HepG2 (cell line): ENCODE data around the gene AUTS2. TPM values are rescaled to one million over a fixed set of nuclear protein-coding genes. Genes with fewer than 3 reads are reported as not detected.

Experiments
- BCL6 ChIP-seq: IDR thresholded peaks from 2 replicates; pipeline ENCODE4 v1.6.1; 2016; ENCODE audit warnings: missing genetic modification reagents, missing compliant biosample characterization
- CEBPG ChIP-seq: IDR thresholded peaks from 2 replicates; pipeline ENCODE4 v1.6.1; 2016
- EP300 ChIP-seq, 3 experiments: sonication (generic) in 1 of 3; formaldehyde crosslinking in 1 of 3; IDR thresholded peaks; 2 replicates each; pipeline versions ENCODE4 v1.5.1 to v1.6.1; 2011 to 2020; ENCODE audit warnings: low read depth in 2 of 3, low read length in 2 of 3, borderline replicate concordance in 1 of 3, improper control_type of control experiment in 1 of 3, mild to moderate bottlenecking in 1 of 3, missing genetic modification reagents in 1 of 3, moderate library complexity in 1 of 3
- FLYWCH1 ChIP-seq: sonication (generic); formaldehyde crosslinking; IDR thresholded peaks from 2 replicates; pipeline ENCODE4 v1.8.1; 2023; ENCODE audit warnings: mild to moderate bottlenecking, missing genetic modification reagents
- KDM2A ChIP-seq: sonication (generic); formaldehyde crosslinking; IDR thresholded peaks from 2 replicates; pipeline ENCODE4 v1.4.0; 2020; ENCODE audit warnings: low read depth, missing genetic modification reagents, borderline replicate concordance
- SRY ChIP-seq: sonication (generic); formaldehyde crosslinking; IDR thresholded peaks from 2 replicates; pipeline ENCODE4 v1.8.0; 2022; ENCODE audit warnings: mild to moderate bottlenecking, missing genetic modification reagents
- TBX2 ChIP-seq: sonication (generic); formaldehyde crosslinking; IDR thresholded peaks from 2 replicates; pipeline ENCODE4 v1.5.0; 2020; ENCODE audit warnings: missing genetic modification reagents, mild to moderate bottlenecking, borderline replicate concordance
- ZBTB3 ChIP-seq: sonication (generic); formaldehyde crosslinking; IDR thresholded peaks from 2 replicates; pipeline ENCODE4 v1.4.0; 2020; ENCODE audit warnings: low read depth, mild to moderate bottlenecking, moderate library complexity, missing genetic modification reagents, borderline replicate concordance
- ZMAT3 ChIP-seq: sonication (generic); formaldehyde crosslinking; conservative IDR thresholded peaks from 2 replicates; pipeline ENCODE4 v1.7.0; 2021; ENCODE audit warnings: missing genetic modification reagents
- ZNF160 ChIP-seq: sonication (generic); formaldehyde crosslinking; IDR thresholded peaks from 2 replicates; pipeline ENCODE4 v1.8.0; 2022; ENCODE audit warnings: mild to moderate bottlenecking, inconsistent platforms, missing genetic modification reagents
- ZNF234 ChIP-seq: sonication (generic); formaldehyde crosslinking; conservative IDR thresholded peaks from 2 replicates; pipeline ENCODE4 v1.5.1; 2020; ENCODE audit warnings: mild to moderate bottlenecking, missing genetic modification reagents
- ZNF331 ChIP-seq: sonication (generic); formaldehyde crosslinking; IDR thresholded peaks from 2 replicates; pipeline ENCODE4 v1.4.0; 2020; ENCODE audit warnings: missing genetic modification reagents
- ZNF607 ChIP-seq: sonication (generic); formaldehyde crosslinking; IDR thresholded peaks from 2 replicates; pipeline ENCODE4 v1.5.1; 2020; ENCODE audit warnings: missing genetic modification reagents, mild to moderate bottlenecking, borderline replicate concordance
- ZNF776 ChIP-seq: sonication (generic); formaldehyde crosslinking; IDR thresholded peaks from 2 replicates; pipeline ENCODE4 v1.4.0; 2020; ENCODE audit warnings: mild to moderate bottlenecking, missing genetic modification reagents
- polyA plus RNA-seq, 8 experiments: library from polyadenylated mRNA; depleted of rRNA in 3 of 8; stranded (reverse) in 7 of 8; unstranded in 1 of 8; fragments of >200 nt; fragmentation: Illumina TruSeq in 4 of 8; extraction: Trizol in 4 of 8; gene quantifications; 2 replicates each; pipeline versions ENCODE4 v1.2.1 to v1.2.3, GENCODE V29; 2011 to 2016; ENCODE audit warnings: low read depth in 4 of 8, missing spikeins in 1 of 8, mixed read lengths in 1 of 8; ENCODE audit not compliant: insufficient read depth in 1 of 8
- total RNA-seq, 5 experiments: library from RNA; depleted of rRNA; stranded (reverse); fragments of >200 nt; fragmentation: Illumina TruSeq; extraction: Trizol; gene quantifications; 2 replicates each; pipeline ENCODE4 v1.2.3, GENCODE V29; 2016; ENCODE audit warnings: low read depth in 1 of 5
- TF ChIP-seq, protein P1 (sequence below): sonication (generic); formaldehyde crosslinking; IDR thresholded peaks from 2 replicates; pipeline ENCODE4 v1.5.1; 2020; ENCODE audit warnings: missing genetic modification reagents, mild to moderate bottlenecking, borderline replicate concordance
- TF ChIP-seq, protein P2 (sequence below): sonication (generic); formaldehyde crosslinking; conservative IDR thresholded peaks from 2 replicates; pipeline ENCODE4 v1.4.0; 2020; ENCODE audit warnings: mild to moderate bottlenecking, missing genetic modification reagents, moderate library complexity
- TF ChIP-seq, protein P3 (sequence below): IDR thresholded peaks from 2 replicates; pipeline ENCODE4 v1.6.1; 2016; ENCODE audit warnings: mild to moderate bottlenecking
- TF ChIP-seq, protein P4 (sequence below): sonication (generic); formaldehyde crosslinking; conservative IDR thresholded peaks from 2 replicates; pipeline ENCODE4 v1.4.0; 2020; ENCODE audit warnings: missing genetic modification reagents
- TF ChIP-seq, protein P5 (sequence below): sonication (generic); formaldehyde crosslinking; conservative IDR thresholded peaks from 2 replicates; pipeline ENCODE4 v1.8.1; 2023; ENCODE audit warnings: missing genetic modification reagents
- TF ChIP-seq, protein P6 (sequence below): IDR thresholded peaks from 2 replicates; pipeline ENCODE4 v1.6.1; 2018; ENCODE audit warnings: missing genetic modification reagents, mild to moderate bottlenecking, missing compliant biosample characterization

AUTS2 gene
- total and polyA plus RNA-seq, 2 of the 13 experiments (the other 11 are each of a cell fraction or from before 2014, with no cell fraction given): 0.38 TPM; not detected in 1

DNA sequence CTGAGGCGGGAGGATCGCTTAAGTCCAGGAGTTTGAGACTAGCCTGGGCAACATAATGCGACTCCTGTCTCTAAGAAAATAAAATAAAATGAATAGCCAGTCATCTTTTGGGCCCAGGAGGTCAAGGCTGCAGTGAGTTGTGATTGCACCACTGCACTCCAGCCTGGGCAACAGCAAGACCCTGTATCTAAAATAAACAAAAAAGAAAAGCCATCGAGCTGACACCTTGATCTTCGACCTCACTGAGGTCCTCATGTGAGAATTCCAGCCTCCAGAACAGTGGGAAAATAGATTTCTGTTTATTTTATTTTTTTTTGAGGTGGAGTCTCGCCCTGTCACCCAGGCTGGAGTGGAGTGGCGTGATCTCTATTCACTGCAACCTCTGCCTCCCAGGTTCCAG, 1232.2 kb downstream of the AUTS2 start (continued):
- TF ChIP-seq ZNF607 (no peak), ZMAT3 (no peak), CEBPG (CRISPR knock-in tag) (peak; percentile 56), TBX2 (peak; percentile 47; the same call in 1 of the 2 replicates), EP300 (IDR thresholded peaks at IDR 0.05; ENCODE audit: low read depth in 2 of 2, low read length in 2 of 2) (peak in 1 of 2 experiments; percentile 66; a peak in 1 of 4 replicates), EP300 (CRISPR knock-in tag; IDR thresholded peaks at IDR 0.05; ENCODE audit: borderline replicate concordance) (peak; percentile 9; the same call in 1 of the 2 replicates), ZBTB3 (0 out of 2 replicates have a peak, but pooled peaks have one; percentile 54), ZNF331 (CRISPR knock-in tag) (peak; percentile 32; the same call in 1 of the 2 replicates), ZNF776 (CRISPR knock-in tag) (no peak), FLYWCH1 (CRISPR knock-in tag) (no peak), ZNF160 (CRISPR knock-in tag) (no peak), ZNF234 (CRISPR knock-in tag) (no peak), SRY (no peak), KDM2A (CRISPR knock-in tag) (no peak), BCL6 (CRISPR knock-in tag) (peak; percentile 72)
- TF ChIP-seq, protein P1, sequence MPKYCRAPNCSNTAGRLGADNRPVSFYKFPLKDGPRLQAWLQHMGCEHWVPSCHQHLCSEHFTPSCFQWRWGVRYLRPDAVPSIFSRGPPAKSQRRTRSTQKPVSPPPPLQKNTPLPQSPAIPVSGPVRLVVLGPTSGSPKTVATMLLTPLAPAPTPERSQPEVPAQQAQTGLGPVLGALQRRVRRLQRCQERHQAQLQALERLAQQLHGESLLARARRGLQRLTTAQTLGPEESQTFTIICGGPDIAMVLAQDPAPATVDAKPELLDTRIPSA (CRISPR knock-in tag): no peak
- TF ChIP-seq, protein P2, sequence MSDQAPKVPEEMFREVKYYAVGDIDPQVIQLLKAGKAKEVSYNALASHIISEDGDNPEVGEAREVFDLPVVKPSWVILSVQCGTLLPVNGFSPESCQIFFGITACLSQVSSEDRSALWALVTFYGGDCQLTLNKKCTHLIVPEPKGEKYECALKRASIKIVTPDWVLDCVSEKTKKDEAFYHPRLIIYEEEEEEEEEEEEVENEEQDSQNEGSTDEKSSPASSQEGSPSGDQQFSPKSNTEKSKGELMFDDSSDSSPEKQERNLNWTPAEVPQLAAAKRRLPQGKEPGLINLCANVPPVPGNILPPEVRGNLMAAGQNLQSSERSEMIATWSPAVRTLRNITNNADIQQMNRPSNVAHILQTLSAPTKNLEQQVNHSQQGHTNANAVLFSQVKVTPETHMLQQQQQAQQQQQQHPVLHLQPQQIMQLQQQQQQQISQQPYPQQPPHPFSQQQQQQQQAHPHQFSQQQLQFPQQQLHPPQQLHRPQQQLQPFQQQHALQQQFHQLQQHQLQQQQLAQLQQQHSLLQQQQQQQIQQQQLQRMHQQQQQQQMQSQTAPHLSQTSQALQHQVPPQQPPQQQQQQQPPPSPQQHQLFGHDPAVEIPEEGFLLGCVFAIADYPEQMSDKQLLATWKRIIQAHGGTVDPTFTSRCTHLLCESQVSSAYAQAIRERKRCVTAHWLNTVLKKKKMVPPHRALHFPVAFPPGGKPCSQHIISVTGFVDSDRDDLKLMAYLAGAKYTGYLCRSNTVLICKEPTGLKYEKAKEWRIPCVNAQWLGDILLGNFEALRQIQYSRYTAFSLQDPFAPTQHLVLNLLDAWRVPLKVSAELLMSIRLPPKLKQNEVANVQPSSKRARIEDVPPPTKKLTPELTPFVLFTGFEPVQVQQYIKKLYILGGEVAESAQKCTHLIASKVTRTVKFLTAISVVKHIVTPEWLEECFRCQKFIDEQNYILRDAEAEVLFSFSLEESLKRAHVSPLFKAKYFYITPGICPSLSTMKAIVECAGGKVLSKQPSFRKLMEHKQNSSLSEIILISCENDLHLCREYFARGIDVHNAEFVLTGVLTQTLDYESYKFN (CRISPR knock-in tag): peak; percentile 84
- TF ChIP-seq, protein P3, sequence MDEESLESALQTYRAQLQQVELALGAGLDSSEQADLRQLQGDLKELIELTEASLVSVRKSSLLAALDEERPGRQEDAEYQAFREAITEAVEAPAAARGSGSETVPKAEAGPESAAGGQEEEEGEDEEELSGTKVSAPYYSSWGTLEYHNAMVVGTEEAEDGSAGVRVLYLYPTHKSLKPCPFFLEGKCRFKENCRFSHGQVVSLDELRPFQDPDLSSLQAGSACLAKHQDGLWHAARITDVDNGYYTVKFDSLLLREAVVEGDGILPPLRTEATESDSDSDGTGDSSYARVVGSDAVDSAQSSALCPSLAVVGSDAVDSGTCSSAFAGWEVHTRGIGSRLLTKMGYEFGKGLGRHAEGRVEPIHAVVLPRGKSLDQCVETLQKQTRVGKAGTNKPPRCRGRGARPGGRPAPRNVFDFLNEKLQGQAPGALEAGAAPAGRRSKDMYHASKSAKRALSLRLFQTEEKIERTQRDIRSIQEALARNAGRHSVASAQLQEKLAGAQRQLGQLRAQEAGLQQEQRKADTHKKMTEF (CRISPR knock-in tag): peak; percentile 42; the same call in 1 of the 2 replicates
- TF ChIP-seq, protein P4, sequence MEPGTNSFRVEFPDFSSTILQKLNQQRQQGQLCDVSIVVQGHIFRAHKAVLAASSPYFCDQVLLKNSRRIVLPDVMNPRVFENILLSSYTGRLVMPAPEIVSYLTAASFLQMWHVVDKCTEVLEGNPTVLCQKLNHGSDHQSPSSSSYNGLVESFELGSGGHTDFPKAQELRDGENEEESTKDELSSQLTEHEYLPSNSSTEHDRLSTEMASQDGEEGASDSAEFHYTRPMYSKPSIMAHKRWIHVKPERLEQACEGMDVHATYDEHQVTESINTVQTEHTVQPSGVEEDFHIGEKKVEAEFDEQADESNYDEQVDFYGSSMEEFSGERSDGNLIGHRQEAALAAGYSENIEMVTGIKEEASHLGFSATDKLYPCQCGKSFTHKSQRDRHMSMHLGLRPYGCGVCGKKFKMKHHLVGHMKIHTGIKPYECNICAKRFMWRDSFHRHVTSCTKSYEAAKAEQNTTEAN (CRISPR knock-in tag): no peak
- TF ChIP-seq, protein P5, sequence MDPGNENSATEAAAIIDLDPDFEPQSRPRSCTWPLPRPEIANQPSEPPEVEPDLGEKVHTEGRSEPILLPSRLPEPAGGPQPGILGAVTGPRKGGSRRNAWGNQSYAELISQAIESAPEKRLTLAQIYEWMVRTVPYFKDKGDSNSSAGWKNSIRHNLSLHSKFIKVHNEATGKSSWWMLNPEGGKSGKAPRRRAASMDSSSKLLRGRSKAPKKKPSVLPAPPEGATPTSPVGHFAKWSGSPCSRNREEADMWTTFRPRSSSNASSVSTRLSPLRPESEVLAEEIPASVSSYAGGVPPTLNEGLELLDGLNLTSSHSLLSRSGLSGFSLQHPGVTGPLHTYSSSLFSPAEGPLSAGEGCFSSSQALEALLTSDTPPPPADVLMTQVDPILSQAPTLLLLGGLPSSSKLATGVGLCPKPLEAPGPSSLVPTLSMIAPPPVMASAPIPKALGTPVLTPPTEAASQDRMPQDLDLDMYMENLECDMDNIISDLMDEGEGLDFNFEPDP (CRISPR knock-in tag): no peak
- TF ChIP-seq, protein P6, sequence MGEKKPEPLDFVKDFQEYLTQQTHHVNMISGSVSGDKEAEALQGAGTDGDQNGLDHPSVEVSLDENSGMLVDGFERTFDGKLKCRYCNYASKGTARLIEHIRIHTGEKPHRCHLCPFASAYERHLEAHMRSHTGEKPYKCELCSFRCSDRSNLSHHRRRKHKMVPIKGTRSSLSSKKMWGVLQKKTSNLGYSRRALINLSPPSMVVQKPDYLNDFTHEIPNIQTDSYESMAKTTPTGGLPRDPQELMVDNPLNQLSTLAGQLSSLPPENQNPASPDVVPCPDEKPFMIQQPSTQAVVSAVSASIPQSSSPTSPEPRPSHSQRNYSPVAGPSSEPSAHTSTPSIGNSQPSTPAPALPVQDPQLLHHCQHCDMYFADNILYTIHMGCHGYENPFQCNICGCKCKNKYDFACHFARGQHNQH (CRISPR knock-in tag): 0 out of 2 replicates have a peak, but pooled peaks have one; percentile 32
